GM23248 (cell line): ENCODE measurements around the gene CSAG1. TPM values are rescaled to one million over a fixed set of nuclear protein-coding genes. Genes with fewer than 3 reads are reported as not detected.
"Not testable (repeated sequence)": the region's sequence is repeated elsewhere in the genome, so short reads cannot be mapped to it uniquely, and the experiment has no call there.

Source experiments
- DNase-seq: peaks from one replicate; pipeline ENCODE4 v3.0.0-alpha.2; 2015
- H2AFZ ChIP-seq: fragments of 200-600 bp; sonication (generic); 2 replicates; pipeline ENCODE4 v1.6.1; 2016; ENCODE audit warnings: antibody characterized with exemption
- H3F3A ChIP-seq: fragments of 200-600 bp; sonication (generic); 2 replicates; pipeline ENCODE4 v1.6.1; 2016; ENCODE audit warnings: mild to moderate bottlenecking, antibody characterized with exemption, mixed run types; ENCODE audit not compliant: insufficient read depth
- H3K27ac ChIP-seq: fragments of 200-600 bp; sonication (generic); 2 replicates; pipeline ENCODE4 v1.5.1; 2016; ENCODE audit warnings: mild to moderate bottlenecking
- H3K27me3 ChIP-seq: fragments of 200-600 bp; sonication (generic); replicated peaks from 2 replicates; pipeline ENCODE4 v1.6.1; 2016; ENCODE audit warnings: mild to moderate bottlenecking; ENCODE audit not compliant: insufficient read depth
- H3K36me3 ChIP-seq: fragments of 200-600 bp; sonication (generic); 2 replicates; pipeline ENCODE4 v1.6.1; 2016; ENCODE audit warnings: low read depth, mild to moderate bottlenecking
- H3K4me1 ChIP-seq: fragments of 200-600 bp; sonication (generic); 2 replicates; pipeline ENCODE4 v1.6.1; 2016; ENCODE audit warnings: mild to moderate bottlenecking; ENCODE audit not compliant: insufficient read depth
- H3K4me2 ChIP-seq: fragments of 200-600 bp; sonication (generic); one replicate; pipeline ENCODE4 v1.6.1; 2016; ENCODE audit warnings: mild to moderate bottlenecking; ENCODE audit not compliant: unreplicated experiment
- H3K4me3 ChIP-seq: fragments of 200-600 bp; sonication (generic); 2 replicates; pipeline ENCODE4 v1.5.1; 2016; ENCODE audit warnings: mild to moderate bottlenecking
- H3K79me2 ChIP-seq: fragments of 200-600 bp; sonication (generic); 2 replicates; pipeline ENCODE4 v1.6.1; 2016; ENCODE audit warnings: mild to moderate bottlenecking; ENCODE audit not compliant: insufficient read depth
- H3K9ac ChIP-seq: fragments of 200-600 bp; sonication (generic); 2 replicates; pipeline ENCODE4 v1.6.1; 2016; ENCODE audit warnings: mild to moderate bottlenecking
- H3K9me2 ChIP-seq: fragments of 200-600 bp; sonication (generic); 2 replicates; pipeline ENCODE4 v1.6.1; 2016; ENCODE audit warnings: mixed run types, mild to moderate bottlenecking, moderate library complexity; ENCODE audit not compliant: insufficient read depth
- H3K9me3 ChIP-seq: fragments of 200-600 bp; sonication (generic); one replicate; pipeline ENCODE4 v1.6.1; 2017; ENCODE audit warnings: low read depth
- H4K20me1 ChIP-seq: fragments of 200-600 bp; sonication (generic); 2 replicates; pipeline ENCODE4 v1.6.0; 2016; ENCODE audit not compliant: insufficient read depth
- EZH2 ChIP-seq: fragments of 200-600 bp; sonication (generic); IDR thresholded peaks from 2 replicates; pipeline ENCODE4 v1.6.1; 2018; ENCODE audit warnings: antibody characterized with exemption, mild to moderate bottlenecking; ENCODE audit not compliant: insufficient read depth, poor library complexity, severe bottlenecking
- EZH2phosphoT487 ChIP-seq: fragments of 200-600 bp; sonication (generic); IDR thresholded peaks from 2 replicates; pipeline ENCODE4 v1.6.1; 2018; ENCODE audit warnings: antibody characterized with exemption, moderate library complexity, mild to moderate bottlenecking, low read depth; ENCODE audit not compliant: insufficient read depth
- WGBS, 2 experiments: methylation state at CpG; one replicate each; pipeline ENCODE4 v1.1.6; 2015 to 2017; ENCODE audit warnings: low lambda C conversion rate in 2 of 2, low coverage in 1 of 2; ENCODE audit errors: missing lambda C conversion rate in 2 of 2; 5-methylcytosine and 5-hydroxymethylcytosine counted together
- in situ Hi-C: fragments of 300-500 bp; cut with MboI; formaldehyde crosslinking; loops from 2 replicates; pipeline ENCODE4 v1.15.0; 2020
- polyA plus RNA-seq: library from polyadenylated mRNA; unstranded; fragments of >200 nt; fragmentation: Nextera tagmentation; extraction: Ambion mirVana; gene quantifications from 2 replicates; pipeline ENCODE4 v1.2.1, GENCODE V29; 2016
- total RNA-seq: library from RNA; depleted of rRNA; stranded (reverse); fragments of >200 nt; shearing (Covaris generic); gene quantifications from 2 replicates; pipeline ENCODE4 v1.2.3, GENCODE V29; 2014

CSAG1 gene
- total and polyA plus RNA-seq, 2 experiments from 2014 or later: 0.24 TPM; not detected in 1

DNA sequence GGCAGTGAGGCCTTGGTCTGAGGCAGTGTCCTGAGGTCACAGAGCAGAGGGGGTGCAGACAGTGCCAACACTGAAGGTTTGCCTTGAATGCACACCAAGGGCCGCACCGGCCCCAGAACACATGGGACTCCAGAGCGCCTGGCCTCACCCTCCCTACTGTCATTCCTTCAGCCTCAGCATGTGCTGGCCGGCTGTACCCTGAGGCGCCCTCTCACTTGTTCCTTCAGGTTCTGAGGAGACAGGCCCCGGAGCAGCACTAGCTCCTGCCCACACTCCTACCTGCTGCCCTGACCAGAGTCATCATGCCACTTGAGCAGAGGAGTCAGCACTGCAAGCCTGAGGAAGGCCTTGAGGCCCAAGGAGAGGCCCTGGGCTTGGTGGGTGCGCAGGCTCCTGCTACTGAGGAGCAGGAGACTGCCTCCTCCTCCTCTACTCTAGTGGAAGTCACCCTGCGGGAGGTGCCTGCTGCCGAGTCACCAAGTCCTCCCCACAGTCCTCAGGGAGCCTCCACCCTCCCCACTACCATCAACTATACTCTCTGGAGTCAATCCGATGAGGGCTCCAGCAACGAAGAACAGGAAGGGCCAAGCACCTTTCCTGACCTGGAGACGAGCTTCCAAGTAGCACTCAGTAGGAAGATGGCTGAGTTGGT is 2.5 kb upstream of the CSAG1 start:
- Histone ChIP-seq H3K27me3 (no peaks in the 10 kb centered on the region), H3K4me2 (no peak overlapping the region), H4K20me1 (no peaks in the 10 kb centered on the region), H3K9ac (no peak overlapping the region), H2AFZ (no peak overlapping the region), H3K4me3 (no peak overlapping the region), H3K9me3 (no peaks in the 10 kb centered on the region), H3K9me2 (no peaks in the 10 kb centered on the region), H3K36me3 (no peaks in the 10 kb centered on the region), H3K27ac (no peak overlapping the region), H3K79me2 (no peaks in the 10 kb centered on the region), H3F3A (no peaks in the 10 kb centered on the region), H3K4me1 (no peaks in the 10 kb centered on the region)
- in situ Hi-C loops: no loop called here
- DNase-seq: no peak
- WGBS, 2 experiments: 23 to 45% methylated on average over 7 to 9 of the region's 12 CpGs
- no peak for TF ChIP-seq EZH2phosphoT487
- no peak for TF ChIP-seq EZH2

DNA sequence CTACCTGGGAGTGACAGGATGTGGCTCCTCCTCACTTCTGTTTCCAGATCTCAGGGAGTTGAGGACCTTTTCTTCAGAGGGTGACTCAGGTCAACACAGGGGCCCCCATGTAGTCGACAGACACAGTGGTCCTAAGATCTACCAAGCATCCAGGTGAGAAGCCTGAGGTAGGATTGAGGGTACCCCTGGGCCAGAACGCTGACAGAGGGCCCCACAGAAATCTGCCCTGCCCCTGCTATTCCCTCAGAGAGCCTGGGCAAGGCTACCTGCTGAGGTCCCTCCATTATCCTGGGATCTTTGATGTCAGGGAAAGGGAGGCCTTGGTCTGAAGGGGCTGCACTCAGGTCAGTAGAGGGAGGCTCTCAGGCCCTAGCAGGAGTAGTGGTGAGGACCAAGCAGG is 1.6 kb upstream of the CSAG1 start:
- 9 to 21% methylated on average over 2 of the region's 2 CpGs for WGBS, 2 experiments
- H3K27ac ChIP-seq: no peak overlapping the region
- no peaks in the 10 kb centered on the region for H3K27me3 ChIP-seq
- in situ Hi-C loops: no loop called here
- no peaks in the 10 kb centered on the region for H3K4me1 ChIP-seq
- H2AFZ ChIP-seq: no peak overlapping the region
- no peaks in the 10 kb centered on the region for H4K20me1 ChIP-seq
- DNase-seq: no peak
- no peaks in the 10 kb centered on the region for H3F3A ChIP-seq
- no peaks in the 10 kb centered on the region for H3K79me2 ChIP-seq
- H3K9me3 ChIP-seq: no peaks in the 10 kb centered on the region
- no peaks in the 10 kb centered on the region for H3K9me2 ChIP-seq
- TF ChIP-seq EZH2: no peak
- no peak overlapping the region for H3K9ac ChIP-seq
- no peaks in the 10 kb centered on the region for H3K36me3 ChIP-seq
- no peak overlapping the region for H3K4me3 ChIP-seq
- no peak overlapping the region for H3K4me2 ChIP-seq

DNA sequence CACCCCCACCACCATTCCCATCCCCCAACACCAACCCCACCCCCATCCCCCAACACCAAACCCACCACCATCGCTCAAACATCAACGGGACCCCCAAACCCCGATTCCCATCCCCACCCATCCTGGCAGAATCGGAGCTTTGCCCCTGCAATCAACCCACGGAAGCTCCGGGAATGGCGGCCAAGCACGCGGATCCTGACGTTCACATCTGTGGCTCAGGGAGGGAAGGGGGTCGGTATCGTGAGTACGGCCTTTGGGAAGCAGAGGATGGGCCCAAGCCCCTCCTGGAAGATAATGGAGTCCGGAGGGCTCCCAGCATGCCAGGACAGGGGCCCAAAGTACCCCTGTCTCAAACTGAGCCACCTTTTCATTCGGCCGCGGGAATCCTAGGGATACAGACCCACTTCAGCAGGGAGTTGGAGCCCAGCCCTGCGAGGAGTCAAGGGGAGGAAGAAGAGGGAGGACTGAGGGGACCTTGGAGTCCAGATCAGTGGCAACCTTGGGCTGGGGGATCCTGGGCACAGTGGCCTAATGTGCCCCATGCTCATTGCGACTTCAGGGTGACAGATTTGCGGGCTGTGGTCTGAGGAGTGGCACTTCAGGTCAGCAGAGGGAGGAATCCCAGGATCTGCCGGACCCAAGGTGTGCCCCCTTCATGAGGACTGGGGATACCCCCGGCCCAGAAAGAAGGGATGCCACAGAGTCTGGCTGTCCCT is 780 bp upstream of the CSAG1 start:
- H3F3A ChIP-seq, H2AFZ ChIP-seq, H3K27me3 ChIP-seq, H3K4me1 ChIP-seq, H3K9ac ChIP-seq, H3K9me2 ChIP-seq, H4K20me1 ChIP-seq, DNase-seq, H3K9me3 ChIP-seq, in situ Hi-C loops, H3K4me3 ChIP-seq, H3K27ac ChIP-seq, H3K79me2 ChIP-seq, H3K36me3 ChIP-seq, H3K4me2 ChIP-seq: not testable (repeated sequence)
- 72 to 76% methylated on average over 12 to 19 of the region's 22 CpGs for WGBS, 2 experiments

DNA sequence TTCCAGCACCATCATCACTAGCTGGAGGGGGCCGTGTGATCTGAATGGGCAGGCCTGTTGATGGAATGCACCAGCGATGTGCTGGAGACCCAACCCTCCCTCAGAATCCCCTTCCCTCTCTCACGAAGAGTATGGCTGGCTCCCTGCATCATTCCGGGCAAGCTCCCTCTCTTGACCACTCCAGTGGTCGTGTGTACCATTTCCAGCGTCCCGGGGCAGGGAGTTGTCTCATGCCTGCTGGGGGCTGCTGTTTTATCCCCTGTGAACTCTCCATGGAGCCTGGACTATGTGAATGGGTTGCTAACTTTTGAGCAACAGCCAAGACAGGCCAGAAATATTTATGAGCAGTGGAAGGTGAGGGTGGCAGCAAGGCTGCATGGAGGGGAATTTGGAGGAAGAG is 8.1 kb downstream of the CSAG1 start:
- DNase-seq: no peak
- in situ Hi-C loops: no loop called here
- Histone ChIP-seq H3K9me2 (no peaks in the 10 kb centered on the region), H3K4me3 (no peak overlapping the region), H4K20me1 (no peaks in the 10 kb centered on the region), H3K36me3 (no peaks in the 10 kb centered on the region), H3K4me2 (no peak overlapping the region), H3K27me3 (no peaks in the 10 kb centered on the region), H3K9ac (no peak overlapping the region), H2AFZ (no peak overlapping the region), H3K27ac (no peak overlapping the region), H3K79me2 (no peaks in the 10 kb centered on the region), H3K4me1 (no peaks in the 10 kb centered on the region), H3F3A (no peaks in the 10 kb centered on the region), H3K9me3 (no peaks in the 10 kb centered on the region)
- 13 to 14% methylated on average over 5 to 7 of the region's 7 CpGs for WGBS, 2 experiments
- TF ChIP-seq EZH2phosphoT487 (no peak), EZH2 (no peak)

DNA sequence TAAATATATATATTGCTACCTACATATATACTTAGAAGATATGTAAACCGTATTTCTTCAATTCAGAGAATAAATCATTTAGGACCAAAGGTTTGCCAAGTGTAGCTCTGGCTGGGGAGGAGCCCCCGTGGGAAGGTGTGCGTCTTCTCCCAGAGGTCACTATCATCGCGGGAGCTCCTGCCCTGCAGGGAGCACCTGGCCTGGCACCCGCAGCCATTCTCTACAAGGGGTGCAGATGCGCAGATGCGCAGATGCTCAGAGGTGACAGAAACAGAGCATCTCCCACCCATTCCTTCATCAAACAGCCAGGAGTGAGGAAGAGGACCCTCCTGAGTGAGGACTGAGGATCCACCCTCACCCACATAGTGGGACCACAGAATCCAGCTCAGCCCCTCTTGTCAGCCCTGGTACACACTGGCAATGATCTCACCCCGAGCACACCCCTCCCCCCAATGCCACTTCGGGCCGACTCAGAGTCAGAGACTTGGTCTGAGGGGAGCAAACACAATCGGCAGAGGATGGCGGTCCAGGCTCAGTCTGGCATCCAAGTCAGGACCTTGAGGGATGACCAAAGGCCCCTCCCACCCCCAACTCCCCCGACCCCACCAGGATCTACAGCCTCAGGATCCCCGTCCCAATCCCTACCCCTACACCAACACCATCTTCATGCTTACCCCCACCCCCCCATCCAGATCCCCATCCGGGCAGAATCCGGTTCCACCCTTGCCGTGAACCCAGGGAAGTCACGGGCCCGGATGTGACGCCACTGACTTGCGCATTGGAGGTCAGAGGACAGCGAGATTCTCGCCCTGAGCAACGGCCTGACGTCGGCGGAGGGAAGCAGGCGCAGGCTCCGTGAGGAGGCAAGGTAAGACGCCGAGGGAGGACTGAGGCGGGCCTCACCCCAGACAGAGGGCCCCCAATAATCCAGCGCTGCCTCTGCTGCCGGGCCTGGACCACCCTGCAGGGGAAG is 19.4 kb downstream of the CSAG1 start, which contains the start of gene MAGEA2B:
Gene MAGEA2B, plus strand, starts transcription at position 814 of the 973 bp plus-strand sequence. CDS start 2,479 bp downstream, outside the sequence.
- H3K9me2 ChIP-seq, H4K20me1 ChIP-seq, in situ Hi-C loops, H3K79me2 ChIP-seq, H3K4me2 ChIP-seq, H3K9ac ChIP-seq, H3K4me1 ChIP-seq, H2AFZ ChIP-seq, H3K4me3 ChIP-seq, H3K36me3 ChIP-seq, H3K9me3 ChIP-seq, H3K27ac ChIP-seq, H3F3A ChIP-seq, DNase-seq, H3K27me3 ChIP-seq: not testable (repeated sequence)
- no CpG with 5 or more reads among the region's 35 CpGs for WGBS, 2 experiments

DNA sequence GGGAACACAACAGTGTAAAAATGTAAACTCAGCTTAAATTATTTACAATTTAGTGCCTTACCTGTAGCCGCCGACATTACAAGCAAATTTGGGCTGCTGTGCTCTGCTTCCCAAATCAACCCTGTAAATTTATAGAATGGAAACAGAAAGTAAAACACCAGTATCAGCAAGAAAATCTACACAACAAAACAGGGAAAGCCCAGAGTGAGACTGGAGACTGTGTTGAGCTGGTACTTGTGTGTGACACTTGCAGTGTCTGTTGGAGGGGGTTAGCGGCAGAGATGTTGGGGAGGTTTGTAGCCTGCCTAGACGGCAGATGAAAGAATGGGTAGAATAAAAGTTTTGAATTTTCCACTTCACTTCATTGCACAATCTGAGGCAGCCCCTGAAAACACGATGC is 20.3 kb downstream of the CSAG1 start:
- H3K4me1 ChIP-seq, H3F3A ChIP-seq, H3K79me2 ChIP-seq, H3K27ac ChIP-seq, H4K20me1 ChIP-seq, H3K9me3 ChIP-seq, H3K4me2 ChIP-seq, in situ Hi-C loops, H3K27me3 ChIP-seq, H3K9me2 ChIP-seq, H2AFZ ChIP-seq, H3K4me3 ChIP-seq, H3K9ac ChIP-seq, H3K36me3 ChIP-seq, DNase-seq: not testable (repeated sequence)
- no CpG with 5 or more reads among the region's 5 CpGs for WGBS, 2 experiments
